ENCODE results near the gene FBLN2.

FBLN2 gene

GRCh38 chr3:13504161-13504831 lies 44.6 kb upstream of the FBLN2 start:
- DNase-seq (ENCODE audit: low spot score) = no peak
- TF ChIP-seq CTCF (IDR thresholded peaks at IDR 0.05; ENCODE audit: extremely low read depth, missing control alignments) = no peak

- no peak for TF ChIP-seq CTCF (IDR thresholded peaks at IDR 0.05; ENCODE audit: extremely low read depth, missing control alignments)
- no peak for DNase-seq (ENCODE audit: low spot score)
Measured at GRCh38 chr3:13505147-13506130, 43.5 kb upstream of the FBLN2 start.

GRCh38 chr3:13506239-13506638 lies 42.7 kb upstream of the FBLN2 start:
- TF ChIP-seq CTCF (IDR thresholded peaks at IDR 0.05; ENCODE audit: extremely low read depth, missing control alignments) = no peak
- no peak for DNase-seq (ENCODE audit: low spot score)

GRCh38 chr3:13506680-13507079 lies 42.2 kb upstream of the FBLN2 start:
- no peak for DNase-seq (ENCODE audit: low spot score)
- no peak for TF ChIP-seq CTCF (IDR thresholded peaks at IDR 0.05; ENCODE audit: extremely low read depth, missing control alignments)

GRCh38 chr3:13507247-13507569 lies 41.7 kb upstream of the FBLN2 start:
- TF ChIP-seq CTCF (IDR thresholded peaks at IDR 0.05; ENCODE audit: extremely low read depth, missing control alignments) = no peak

GRCh38 chr3:13507570-13508339 lies 41.2 kb upstream of the FBLN2 start:
- no peak for TF ChIP-seq CTCF (IDR thresholded peaks at IDR 0.05; ENCODE audit: extremely low read depth, missing control alignments)
- no peak for DNase-seq (ENCODE audit: low spot score)

More at GRCh38 chr3:13507247-13507569, 41.7 kb upstream of the FBLN2 start:
- DNase-seq (ENCODE audit: low spot score) = no peak

All from GM20000 (cell line).